OCI-LY3 (cell line): Measurements from ENCODE around the gene SRPK2.
"Not testable (repeated sequence)": the region's sequence is repeated elsewhere in the genome, so short reads cannot be mapped to it uniquely, and the experiment has no call there.

Experiments used
- H2AFZ ChIP-seq: fragments of 200-600, 300-600 bp; shearing (Covaris generic); 2 replicates; pipeline ENCODE4 v1.6.0; 2014; ENCODE audit warnings: antibody characterized with exemption, low read depth, low read length
- H3K27ac ChIP-seq: fragments of 200-600, 300-600 bp; sonication (generic); 2 replicates; pipeline ENCODE4 v1.5.1; 2014; ENCODE audit warnings: mild to moderate bottlenecking, low read length, moderate library complexity, mixed read lengths
- H3K27me3 ChIP-seq: fragments of 200-600, 300-600 bp; sonication (generic); 2 replicates; pipeline ENCODE4 v1.6.1; 2014; ENCODE audit warnings: low read depth, low read length, mixed read lengths
- H3K36me3 ChIP-seq: fragments of 200-600, 300-600 bp; sonication (generic); replicated peaks from 2 replicates; pipeline ENCODE3; 2014; ENCODE audit warnings: low read depth, low read length, mixed read lengths
- H3K4me1 ChIP-seq: fragments of 300-600, 200-600 bp; sonication (generic); 2 replicates; pipeline ENCODE4 v1.6.1; 2014; ENCODE audit warnings: low read length, mixed read lengths
- H3K4me2 ChIP-seq: fragments of 200-600, 300-600 bp; sonication (generic); 2 replicates; pipeline ENCODE4 v1.6.1; 2014; ENCODE audit warnings: low read length, mixed read lengths
- H3K4me3 ChIP-seq: fragments of 300-600, 200-600 bp; sonication (generic); 2 replicates; pipeline ENCODE4 v1.5.1; 2014; ENCODE audit warnings: antibody characterized with exemption, mild to moderate bottlenecking, low read length, moderate library complexity
- H3K79me2 ChIP-seq: fragments of 300-600, 200-600 bp; shearing (Covaris generic); 2 replicates; pipeline ENCODE4 v1.6.1; 2014; ENCODE audit warnings: mild to moderate bottlenecking, low read length, mixed read lengths
- H3K9ac ChIP-seq: fragments of 300-600, 200-600 bp; shearing (Covaris generic); 2 replicates; pipeline ENCODE4 v1.6.0; 2014; ENCODE audit warnings: mild to moderate bottlenecking, low read length, moderate library complexity
- H3K9me3 ChIP-seq: fragments of 200-600, 300-600 bp; shearing (Covaris generic); 2 replicates; pipeline ENCODE4 v1.6.1; 2014; ENCODE audit warnings: low read length, mixed read lengths; ENCODE audit not compliant: insufficient read depth
- H4K20me1 ChIP-seq: fragments of 200-600, 300-600 bp; sonication (generic); 2 replicates; pipeline ENCODE4 v1.6.1; 2016; ENCODE audit warnings: low read length, mixed read lengths; ENCODE audit not compliant: insufficient read depth
- CTCF ChIP-seq: fragments of 200-600, 300-600 bp; sonication (generic); IDR thresholded peaks from 2 replicates; pipeline ENCODE4 v1.5.1; 2014; ENCODE audit warnings: antibody characterized with exemption, low read length, low read depth
- EZH2phosphoT487 ChIP-seq: fragments of 200-600 bp; shearing (Covaris generic); IDR thresholded peaks from 2 replicates; pipeline ENCODE4 v1.6.1; 2018; ENCODE audit warnings: antibody characterized with exemption, mixed run types, low read depth

SRPK2 gene

GRCh38 chr7:105388356-105389087 is at the start of gene SRPK2:
TSS of gene SRPK2 (minus strand) at chr7:105388921.
- 0 out of 2 replicates have a peak, but pooled peaks cover 3% of the 10 kb centered on the region for H3K27me3 ChIP-seq
- peak within 1 kb of the TSS; percentile 86 for H3K9ac ChIP-seq
- H2AFZ ChIP-seq = peak within 1 kb of the TSS; percentile 97
- H3K36me3 ChIP-seq = peaks cover 10% of the 10 kb centered on the region
- TF ChIP-seq CTCF (no peak), EZH2phosphoT487 (no peak)
- no peaks in the 10 kb centered on the region for H3K9me3 ChIP-seq
- peak within 1 kb of the TSS; percentile 92 for H3K4me2 ChIP-seq
- peaks cover 20% of the 10 kb centered on the region for H4K20me1 ChIP-seq
- H3K79me2 ChIP-seq = peaks cover 30% of the 10 kb centered on the region
- peak within 1 kb of the TSS; percentile 49 for H3K27ac ChIP-seq
- peak within 1 kb of the TSS; percentile 94 for H3K4me3 ChIP-seq
- peaks cover 10% of the 10 kb centered on the region; the same call in 1 of the 2 replicates for H3K4me1 ChIP-seq

DNA sequence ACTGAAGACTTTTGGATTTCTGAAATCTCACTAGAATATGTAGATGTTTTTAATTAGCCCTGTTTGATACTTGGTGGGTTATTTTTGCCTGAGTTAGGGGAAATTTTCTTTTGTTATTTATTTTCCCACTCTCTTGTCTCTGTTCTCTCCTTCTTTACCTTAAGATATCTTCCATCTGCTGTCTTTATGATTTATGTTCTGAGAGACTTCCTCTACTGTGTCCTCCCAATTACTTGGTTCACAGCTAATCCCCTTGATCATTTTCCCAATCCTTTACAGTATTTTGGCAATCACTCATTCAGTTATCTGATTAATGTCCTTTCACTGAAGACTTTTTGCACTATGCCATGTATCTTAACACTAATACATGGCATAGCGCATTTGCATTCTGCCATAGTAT is 49.5 kb upstream of the SRPK2 start:
- Histone ChIP-seq H4K20me1 (no peaks in the 10 kb centered on the region), H3K36me3 (no peaks in the 10 kb centered on the region), H3K79me2 (no peaks in the 10 kb centered on the region), H3K9ac (no peak overlapping the region), H3K27ac (no peak overlapping the region), H3K9me3 (no peaks in the 10 kb centered on the region), H3K4me3 (no peak overlapping the region), H3K27me3 (no peaks in the 10 kb centered on the region), H2AFZ (no peak overlapping the region), H3K4me2 (no peak overlapping the region), H3K4me1 (peaks cover 7% of the 10 kb centered on the region)
- TF ChIP-seq EZH2phosphoT487 (no peak), CTCF (no peak)

DNA sequence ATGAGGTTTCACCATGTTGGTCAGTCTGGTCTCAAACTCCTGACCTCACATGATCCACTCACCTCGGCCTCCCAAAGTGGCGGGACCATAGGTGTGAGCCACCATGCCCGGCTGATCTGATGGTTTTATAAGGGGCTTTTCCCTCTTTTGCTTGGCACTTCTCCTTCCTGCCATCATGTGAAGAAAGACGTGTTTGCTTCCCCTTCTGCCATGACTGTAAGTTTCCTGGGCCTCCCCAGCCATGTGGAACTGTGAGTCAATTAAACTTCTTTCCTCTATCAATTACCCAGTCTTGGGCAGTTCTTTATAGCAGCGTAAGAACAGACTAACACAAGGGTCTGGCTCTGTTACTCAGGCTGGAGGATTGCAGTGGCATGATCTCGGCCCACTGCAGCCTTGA is 48.6 kb upstream of the SRPK2 start:
- not testable (repeated sequence) for H3K36me3 ChIP-seq

DNA sequence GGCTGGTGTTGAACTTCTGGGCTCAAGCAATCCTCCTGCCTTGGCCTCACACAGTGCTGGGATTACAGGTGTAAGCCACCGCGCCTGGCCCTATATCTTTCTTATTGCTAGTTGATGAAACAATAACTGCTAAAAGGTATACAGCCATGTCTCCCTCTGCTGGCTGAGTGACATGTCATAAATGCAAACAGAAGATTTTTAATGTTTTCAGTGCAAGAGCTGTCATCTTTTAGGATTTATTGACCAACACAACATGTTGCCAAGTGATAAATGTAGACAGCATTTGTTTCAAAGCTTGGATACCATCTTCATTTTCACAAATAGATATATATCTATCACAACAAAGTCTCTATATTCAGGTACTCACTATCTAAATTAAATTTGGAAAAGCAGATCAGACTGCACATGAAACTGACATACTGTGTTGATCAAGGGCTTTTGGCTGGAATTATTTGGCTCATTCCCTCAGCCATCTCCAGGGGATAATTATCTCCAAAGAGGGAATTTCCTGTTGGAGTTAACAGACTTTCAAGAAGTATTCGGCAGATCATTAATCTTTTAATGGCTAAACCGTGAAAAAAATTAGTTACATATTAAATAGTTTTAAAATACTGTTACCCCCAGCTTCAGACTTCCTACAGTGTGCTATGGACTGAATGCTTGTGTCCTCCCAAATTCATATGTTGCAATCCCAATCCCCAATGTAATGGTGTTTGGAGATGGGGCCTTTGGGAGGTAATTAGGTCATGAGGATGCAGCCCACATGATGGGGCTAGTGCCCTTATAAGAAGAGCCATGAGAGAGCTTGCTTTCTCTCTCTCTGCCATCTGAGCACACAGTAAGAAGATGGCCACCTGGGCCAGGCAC is 41.3 kb upstream of the SRPK2 start:
- Histone ChIP-seq H3K27ac (no peak overlapping the region), H3K4me3 (no peak overlapping the region), H3K9me3 (no peaks in the 10 kb centered on the region), H3K27me3 (no peaks in the 10 kb centered on the region), H3K9ac (no peak overlapping the region), H4K20me1 (no peaks in the 10 kb centered on the region), H3K4me1 (peaks cover 5% of the 10 kb centered on the region; the same call in 1 of the 2 replicates), H2AFZ (no peak overlapping the region), H3K79me2 (no peaks in the 10 kb centered on the region), H3K4me2 (peak overlapping the region; percentile 10; the same call in 1 of the 2 replicates), H3K36me3 (no peaks in the 10 kb centered on the region)
- TF ChIP-seq CTCF = peak; percentile 71
- no peak for TF ChIP-seq EZH2phosphoT487

More for the DNA sequence above, 48.6 kb upstream of the SRPK2 start:
- not testable (repeated sequence) for H3K4me3 ChIP-seq, H3K27ac ChIP-seq, H3K79me2 ChIP-seq, H3K9me3 ChIP-seq, H2AFZ ChIP-seq, H3K4me1 ChIP-seq, H3K9ac ChIP-seq, H4K20me1 ChIP-seq, H3K4me2 ChIP-seq, H3K27me3 ChIP-seq
